Loucy (cell line): Measurements from ENCODE around the gene MAST4.

Experiments used
- H2AFZ ChIP-seq: fragments of 200-600 bp; sonication (generic); 2 replicates; pipeline ENCODE4 v1.6.0; 2016; ENCODE audit warnings: antibody characterized with exemption, mild to moderate bottlenecking, low read length, moderate library complexity
- H3F3A ChIP-seq: fragments of 200-600 bp; 2 replicates; pipeline ENCODE4 v1.6.0; 2016; ENCODE audit warnings: antibody characterized with exemption, low read depth, mild to moderate bottlenecking
- H3K27me3 ChIP-seq: fragments of 200-600 bp; sonication (generic); 2 replicates; pipeline ENCODE4 v1.6.1; 2014; ENCODE audit warnings: low read length, mild to moderate bottlenecking; ENCODE audit not compliant: insufficient read depth, poor library complexity, severe bottlenecking
- H3K36me3 ChIP-seq: fragments of 200-600 bp; sonication (generic); 2 replicates; pipeline ENCODE4 v1.6.1; 2016; ENCODE audit warnings: low read length; ENCODE audit not compliant: insufficient read depth
- H3K4me1 ChIP-seq: fragments of 200-600 bp; sonication (generic); 2 replicates; pipeline ENCODE4 v1.5.1; 2014; ENCODE audit warnings: low read length, mild to moderate bottlenecking; ENCODE audit not compliant: insufficient read depth, poor library complexity, severe bottlenecking
- H3K4me2 ChIP-seq: fragments of 200-600 bp; sonication (generic); 2 replicates; pipeline ENCODE4 v1.6.0; 2014; ENCODE audit warnings: antibody characterized with exemption, low read length, low read depth, mild to moderate bottlenecking; ENCODE audit not compliant: poor library complexity, severe bottlenecking
- H3K4me3 ChIP-seq: fragments of 200-600 bp; sonication (generic); 2 replicates; pipeline ENCODE4 v1.5.1; 2014; ENCODE audit warnings: low read length, mild to moderate bottlenecking, mixed read lengths; ENCODE audit not compliant: poor library complexity, severe bottlenecking
- H3K79me2 ChIP-seq: fragments of 200-600 bp; sonication (generic); 2 replicates; pipeline ENCODE4 v1.6.1; 2014; ENCODE audit warnings: low read length; ENCODE audit not compliant: insufficient read depth
- H3K9ac ChIP-seq: fragments of 200-600 bp; sonication (generic); 2 replicates; pipeline ENCODE4 v1.6.0; 2014; ENCODE audit warnings: mild to moderate bottlenecking, low read depth, low read length, moderate library complexity; ENCODE audit not compliant: poor library complexity, severe bottlenecking
- H3K9me2 ChIP-seq: fragments of 200-600 bp; sonication (generic); replicated peaks from 2 replicates; pipeline ENCODE4 v1.6.1; 2016; ENCODE audit warnings: low read depth, low read length, mixed read lengths
- H3K9me3 ChIP-seq: fragments of 200-600 bp; sonication (generic); 2 replicates; pipeline ENCODE4 v1.6.1; 2014; ENCODE audit warnings: mild to moderate bottlenecking, antibody characterized with exemption, low read length, low read depth; ENCODE audit not compliant: insufficient read depth
- H4K20me1 ChIP-seq: fragments of 200-600 bp; sonication (generic); 2 replicates; pipeline ENCODE4 v1.6.0; 2014; ENCODE audit warnings: antibody characterized with exemption, low read length, mild to moderate bottlenecking; ENCODE audit not compliant: insufficient read depth, poor library complexity, severe bottlenecking
- EZH2phosphoT487 ChIP-seq: fragments of 200-600 bp; IDR thresholded peaks from 2 replicates; pipeline ENCODE4 v1.6.1; 2018; ENCODE audit warnings: antibody characterized with exemption, mild to moderate bottlenecking, moderate library complexity, borderline replicate concordance
- TF ChIP-seq, protein P1 (sequence below): fragments of 200-600 bp; sonication (generic); conservative IDR thresholded peaks from 2 replicates; pipeline ENCODE4 v1.5.1; 2014; ENCODE audit warnings: mild to moderate bottlenecking, antibody characterized with exemption, low read length

MAST4 gene

DNA sequence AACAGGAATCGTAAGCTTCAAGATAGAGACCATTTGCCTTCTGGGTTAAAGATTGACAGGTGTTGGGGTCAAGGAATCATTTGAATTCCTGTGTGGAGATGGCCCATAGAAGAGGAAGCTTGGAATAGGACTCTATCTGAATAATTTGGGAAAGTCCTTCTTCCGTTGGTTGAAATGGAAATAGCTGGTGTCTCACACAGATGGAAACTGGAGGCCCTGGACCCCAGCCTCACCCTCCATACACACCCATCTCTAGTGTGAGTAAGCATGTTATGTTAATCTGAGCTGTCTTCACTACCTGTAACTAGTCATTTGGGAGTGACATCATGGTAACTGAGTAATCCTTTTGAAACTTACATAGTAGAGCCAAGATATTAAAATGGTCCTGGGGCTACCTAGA lies 416.0 kb downstream of the MAST4 start:
- Histone ChIP-seq H3K27me3 (no peaks in the 10 kb centered on the region), H3K79me2 (peaks cover 98% of the 10 kb centered on the region), H3K9me3 (no peaks in the 10 kb centered on the region), H3K4me3 (peak overlapping the region; percentile 88), H3K9me2 (no peaks in the 10 kb centered on the region), H3K4me2 (peak overlapping the region; percentile 95), H3K9ac (peak overlapping the region; percentile 70), H3F3A (no peaks in the 10 kb centered on the region), H2AFZ (no peak overlapping the region), H3K4me1 (peaks cover 98% of the 10 kb centered on the region), H4K20me1 (peaks cover 4% of the 10 kb centered on the region), H3K36me3 (no peaks in the 10 kb centered on the region)
- no peak for TF ChIP-seq EZH2phosphoT487
- TF ChIP-seq, protein P1, sequence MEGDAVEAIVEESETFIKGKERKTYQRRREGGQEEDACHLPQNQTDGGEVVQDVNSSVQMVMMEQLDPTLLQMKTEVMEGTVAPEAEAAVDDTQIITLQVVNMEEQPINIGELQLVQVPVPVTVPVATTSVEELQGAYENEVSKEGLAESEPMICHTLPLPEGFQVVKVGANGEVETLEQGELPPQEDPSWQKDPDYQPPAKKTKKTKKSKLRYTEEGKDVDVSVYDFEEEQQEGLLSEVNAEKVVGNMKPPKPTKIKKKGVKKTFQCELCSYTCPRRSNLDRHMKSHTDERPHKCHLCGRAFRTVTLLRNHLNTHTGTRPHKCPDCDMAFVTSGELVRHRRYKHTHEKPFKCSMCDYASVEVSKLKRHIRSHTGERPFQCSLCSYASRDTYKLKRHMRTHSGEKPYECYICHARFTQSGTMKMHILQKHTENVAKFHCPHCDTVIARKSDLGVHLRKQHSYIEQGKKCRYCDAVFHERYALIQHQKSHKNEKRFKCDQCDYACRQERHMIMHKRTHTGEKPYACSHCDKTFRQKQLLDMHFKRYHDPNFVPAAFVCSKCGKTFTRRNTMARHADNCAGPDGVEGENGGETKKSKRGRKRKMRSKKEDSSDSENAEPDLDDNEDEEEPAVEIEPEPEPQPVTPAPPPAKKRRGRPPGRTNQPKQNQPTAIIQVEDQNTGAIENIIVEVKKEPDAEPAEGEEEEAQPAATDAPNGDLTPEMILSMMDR = no peak

DNA sequence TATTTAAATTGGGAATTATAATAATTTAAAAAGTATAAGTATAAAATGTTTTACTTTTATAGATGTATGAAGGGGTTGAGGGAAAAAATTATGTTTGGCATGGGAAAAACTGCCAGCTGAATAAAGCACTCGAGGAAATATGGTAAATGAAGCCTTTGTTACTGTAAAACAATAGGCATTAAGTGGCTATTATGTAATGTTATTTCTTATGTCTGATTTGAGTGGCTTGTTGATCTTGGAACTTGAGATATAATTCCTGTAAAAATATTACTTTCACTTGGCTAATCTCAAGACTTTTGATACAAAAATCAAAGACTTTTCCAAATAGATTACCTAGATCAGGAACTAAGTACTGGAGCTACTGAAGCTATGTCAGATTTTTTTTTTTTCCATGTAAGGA lies 417.5 kb downstream of the MAST4 start:
- H3K4me1 ChIP-seq = peaks cover 91% of the 10 kb centered on the region
- H3K79me2 ChIP-seq = peaks cover 97% of the 10 kb centered on the region
- H3F3A ChIP-seq = no peaks in the 10 kb centered on the region
- H3K9me3 ChIP-seq = no peaks in the 10 kb centered on the region
- H3K27me3 ChIP-seq = no peaks in the 10 kb centered on the region
- H3K4me3 ChIP-seq = no peak overlapping the region
- peak overlapping the region; percentile 95 for H3K4me2 ChIP-seq
- H2AFZ ChIP-seq = no peak overlapping the region
- peaks cover 4% of the 10 kb centered on the region for H4K20me1 ChIP-seq
- no peak overlapping the region for H3K9ac ChIP-seq
- no peaks in the 10 kb centered on the region for H3K9me2 ChIP-seq
- TF ChIP-seq EZH2phosphoT487 = no peak
- TF ChIP-seq, protein P1 = no peak
- H3K36me3 ChIP-seq = no peaks in the 10 kb centered on the region

DNA sequence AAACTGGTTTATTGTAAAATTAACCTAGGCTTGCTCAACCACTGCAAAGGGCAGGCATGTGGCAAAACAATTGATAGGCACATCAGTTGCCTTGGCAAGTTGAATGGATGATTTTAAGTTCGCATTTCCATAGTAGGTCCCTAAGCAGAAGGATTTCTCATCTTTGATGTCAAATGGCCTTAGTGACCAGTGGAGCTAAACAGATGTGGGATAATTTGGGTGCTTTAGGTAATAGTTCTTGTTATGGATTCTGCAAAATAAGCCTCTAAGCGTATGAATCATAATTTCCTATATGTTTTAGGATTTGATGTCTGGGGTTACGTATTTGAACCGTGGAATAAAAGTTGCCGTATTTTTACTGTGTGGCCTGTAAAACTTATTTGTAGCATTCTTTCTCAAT lies 418.0 kb downstream of the MAST4 start:
- peaks cover 91% of the 10 kb centered on the region for H3K4me1 ChIP-seq

More for the DNA sequence above, 418.0 kb downstream of the MAST4 start:
- no peaks in the 10 kb centered on the region for H3K9me3 ChIP-seq
- H3K9me2 ChIP-seq = no peaks in the 10 kb centered on the region
- no peaks in the 10 kb centered on the region for H3F3A ChIP-seq
- H4K20me1 ChIP-seq = peaks cover 4% of the 10 kb centered on the region
- TF ChIP-seq, protein P1 = no peak
- no peak for TF ChIP-seq EZH2phosphoT487
- H3K27me3 ChIP-seq = no peaks in the 10 kb centered on the region
- H2AFZ ChIP-seq = no peak overlapping the region
- peaks cover 97% of the 10 kb centered on the region for H3K79me2 ChIP-seq
- no peak overlapping the region for H3K4me3 ChIP-seq
- H3K4me2 ChIP-seq = peak overlapping the region; percentile 38
- H3K36me3 ChIP-seq = no peaks in the 10 kb centered on the region
- no peak overlapping the region for H3K9ac ChIP-seq
